Fibroblast of mammary gland (primary cell): Measurements from ENCODE around the gene FOCAD.

ENCODE experiments used
- DNase-seq: peaks from one replicate; pipeline ENCODE4 v3.0.0-alpha.2; 2010; ENCODE audit warnings: low read depth
- H3K4me3 ChIP-seq: 2 replicates; pipeline ENCODE4 v1.5.1; 2011; ENCODE audit warnings: low read depth, mild to moderate bottlenecking, low read length, moderate library complexity; ENCODE audit not compliant: control insufficient read depth
- TF ChIP-seq, protein P1 (sequence below): conservative IDR thresholded peaks from 2 replicates; pipeline ENCODE4 v1.5.1; 2011; ENCODE audit warnings: low read depth, low read length, inconsistent platforms; ENCODE audit not compliant: control insufficient read depth, insufficient read depth

Gene FOCAD

DNA sequence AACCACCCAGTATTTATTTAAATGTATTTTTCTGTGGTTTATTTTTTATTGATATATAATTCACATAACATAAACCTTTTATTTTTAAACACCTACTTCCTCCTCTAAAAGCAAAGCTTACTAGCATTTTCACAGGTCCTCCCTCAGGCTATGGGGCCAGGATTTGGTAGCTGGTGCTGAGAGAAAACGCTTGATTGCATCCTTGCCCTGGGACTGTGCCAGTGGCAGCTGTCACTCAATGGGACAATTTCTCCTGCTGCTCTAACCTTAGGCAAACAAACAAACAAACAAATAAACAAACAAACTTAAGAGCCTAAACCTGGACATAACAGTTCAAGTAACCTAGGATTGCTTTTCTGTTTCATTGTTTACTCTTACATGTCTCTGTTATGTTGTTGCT lies 102.7 kb downstream of the FOCAD start:
- no peak overlapping the region for H3K4me3 ChIP-seq
- DNase-seq = no peak

DNA sequence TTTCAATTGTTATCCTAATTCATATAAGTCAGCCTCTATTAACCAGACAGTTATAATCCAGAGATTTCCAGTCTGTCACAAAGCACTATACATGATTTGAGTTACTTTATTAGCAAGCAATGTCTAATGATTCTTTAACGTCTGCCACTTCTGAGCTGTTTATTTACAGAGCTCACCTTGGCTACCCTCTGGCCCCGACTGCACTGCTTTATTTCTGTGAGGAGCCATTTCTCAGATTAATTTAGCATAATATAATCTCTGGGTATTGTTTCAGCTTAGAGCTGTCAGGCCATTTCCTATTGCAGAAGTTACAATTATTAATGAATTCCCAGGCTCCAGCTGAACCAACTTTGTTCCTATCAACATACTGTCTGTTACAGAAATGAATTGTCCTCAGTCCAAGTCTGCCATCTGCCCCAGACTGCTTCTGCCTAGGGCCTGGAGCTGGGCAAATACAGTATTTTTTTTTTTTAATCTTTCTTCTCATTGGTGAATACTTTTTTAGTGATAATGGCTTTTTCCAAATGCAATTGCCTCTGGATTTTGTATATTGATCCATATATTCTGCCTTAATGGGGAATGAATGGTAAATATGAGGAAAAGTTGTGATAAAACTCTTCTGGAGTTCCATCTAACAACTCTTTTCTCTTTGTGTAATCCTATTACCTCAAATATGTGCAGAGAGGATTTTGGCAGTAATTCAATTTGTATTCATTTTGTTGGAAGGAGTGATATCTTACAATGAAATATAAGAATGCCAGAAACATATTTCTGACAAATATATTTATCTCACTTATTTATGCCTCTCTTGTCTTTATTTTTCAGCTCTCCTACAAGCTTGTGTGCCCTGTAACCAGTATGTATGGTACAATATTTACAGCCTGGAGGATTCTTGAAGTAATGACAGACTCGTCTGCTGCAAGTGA lies 104.7 kb downstream of the FOCAD start:
- H3K4me3 ChIP-seq = no peak overlapping the region
- TF ChIP-seq, protein P1, sequence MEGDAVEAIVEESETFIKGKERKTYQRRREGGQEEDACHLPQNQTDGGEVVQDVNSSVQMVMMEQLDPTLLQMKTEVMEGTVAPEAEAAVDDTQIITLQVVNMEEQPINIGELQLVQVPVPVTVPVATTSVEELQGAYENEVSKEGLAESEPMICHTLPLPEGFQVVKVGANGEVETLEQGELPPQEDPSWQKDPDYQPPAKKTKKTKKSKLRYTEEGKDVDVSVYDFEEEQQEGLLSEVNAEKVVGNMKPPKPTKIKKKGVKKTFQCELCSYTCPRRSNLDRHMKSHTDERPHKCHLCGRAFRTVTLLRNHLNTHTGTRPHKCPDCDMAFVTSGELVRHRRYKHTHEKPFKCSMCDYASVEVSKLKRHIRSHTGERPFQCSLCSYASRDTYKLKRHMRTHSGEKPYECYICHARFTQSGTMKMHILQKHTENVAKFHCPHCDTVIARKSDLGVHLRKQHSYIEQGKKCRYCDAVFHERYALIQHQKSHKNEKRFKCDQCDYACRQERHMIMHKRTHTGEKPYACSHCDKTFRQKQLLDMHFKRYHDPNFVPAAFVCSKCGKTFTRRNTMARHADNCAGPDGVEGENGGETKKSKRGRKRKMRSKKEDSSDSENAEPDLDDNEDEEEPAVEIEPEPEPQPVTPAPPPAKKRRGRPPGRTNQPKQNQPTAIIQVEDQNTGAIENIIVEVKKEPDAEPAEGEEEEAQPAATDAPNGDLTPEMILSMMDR = no peak
- DNase-seq = no peak

More for the DNA sequence above, 102.7 kb downstream of the FOCAD start:
- TF ChIP-seq, protein P1 = no peak

DNA sequence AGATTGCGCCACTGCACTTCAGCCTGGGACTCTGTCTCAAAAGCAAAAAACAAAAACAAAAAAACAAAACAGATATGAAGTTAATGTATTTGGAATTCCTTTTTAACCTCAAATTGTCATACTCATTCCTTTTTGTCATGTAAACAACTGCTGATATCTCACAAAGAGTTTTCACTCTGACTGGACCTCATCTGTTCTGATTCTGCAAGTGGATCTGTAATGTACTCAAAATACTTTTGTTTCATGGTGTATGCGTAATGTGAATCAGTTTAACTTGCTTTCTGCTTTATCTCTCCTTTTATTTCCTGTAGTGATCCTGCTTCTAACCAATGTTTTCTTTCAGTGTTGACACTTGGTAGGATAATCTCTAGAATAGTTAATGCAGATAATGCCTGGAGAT lies 106.7 kb downstream of the FOCAD start:
- no peak for DNase-seq
- TF ChIP-seq, protein P1 = no peak
- H3K4me3 ChIP-seq = no peak overlapping the region

DNA sequence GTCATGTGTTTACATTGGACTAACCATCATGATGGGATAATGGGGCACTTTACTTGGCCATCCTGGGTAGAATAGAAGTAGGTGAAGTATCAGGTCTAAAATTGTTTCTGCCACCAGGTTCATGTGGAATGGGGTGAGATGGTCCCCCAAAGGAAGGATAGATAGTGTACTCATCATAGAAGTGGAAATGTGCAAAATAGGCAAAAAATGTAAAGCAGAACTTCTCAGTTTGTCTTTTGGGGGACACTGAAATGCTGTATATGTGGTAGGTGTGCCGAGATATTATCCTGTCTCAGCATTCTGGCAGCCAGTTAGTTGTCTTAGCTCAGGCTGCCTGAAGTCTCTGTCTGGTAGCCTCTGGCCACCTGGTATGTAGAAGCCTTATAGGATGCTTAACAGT lies 107.6 kb downstream of the FOCAD start:
- TF ChIP-seq, protein P1 = no peak
- DNase-seq = no peak
- H3K4me3 ChIP-seq = no peak overlapping the region

DNA sequence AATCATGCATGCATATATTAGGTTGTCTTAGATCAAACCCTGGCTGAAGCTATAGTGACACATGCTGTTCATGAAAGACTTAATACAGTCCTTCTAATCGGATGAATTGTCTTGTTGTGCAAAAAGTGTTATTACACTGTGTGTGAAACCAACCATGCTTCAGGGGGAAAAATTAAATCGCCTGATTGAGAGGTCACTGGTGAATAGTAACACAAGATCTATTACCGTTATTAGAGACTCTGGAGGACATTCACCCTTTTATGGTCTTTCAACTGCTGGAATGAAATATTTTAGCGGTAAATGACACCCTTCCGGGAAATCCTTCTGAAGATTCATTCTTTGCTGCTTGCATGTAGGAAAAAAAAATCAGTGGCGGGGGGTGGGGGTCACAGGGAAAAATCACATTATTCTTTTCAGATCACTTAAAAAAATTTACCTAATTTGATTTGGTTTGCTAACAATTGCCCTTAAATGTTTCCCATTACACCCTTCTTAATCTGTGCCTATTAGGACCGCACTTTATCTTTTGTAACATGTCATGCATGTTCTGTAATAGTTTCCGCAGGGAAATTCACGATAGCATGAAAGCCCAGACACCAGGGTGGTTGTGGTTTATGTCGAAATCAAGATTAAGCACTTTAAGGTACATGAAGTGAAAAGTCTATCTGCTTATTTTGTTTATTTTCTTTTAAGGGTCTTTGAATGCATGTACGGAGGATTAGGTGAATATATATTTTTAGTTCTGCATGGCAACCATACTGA lies 120.6 kb downstream of the FOCAD start:
- no peak overlapping the region for H3K4me3 ChIP-seq
- no peak for DNase-seq
- TF ChIP-seq, protein P1 = no peak

DNA sequence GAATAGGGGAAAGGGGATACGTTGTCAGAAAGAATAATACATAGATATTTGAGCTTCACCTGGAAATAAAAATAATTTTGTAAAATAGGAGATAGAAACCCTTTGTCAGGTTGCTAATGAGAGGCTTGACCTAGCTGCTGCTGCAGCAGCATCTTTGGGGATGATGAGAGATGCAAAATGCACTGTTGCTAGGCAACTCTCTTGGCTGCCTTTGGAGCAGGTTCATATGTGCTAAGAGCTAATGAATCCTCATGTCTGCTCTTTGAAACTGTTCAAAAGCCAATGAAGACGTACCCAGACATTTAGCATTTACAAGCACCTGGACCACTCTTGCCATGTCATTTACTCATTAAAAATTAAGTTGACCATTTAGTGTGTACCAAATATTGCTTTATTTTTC lies 121.7 kb downstream of the FOCAD start:
- TF ChIP-seq, protein P1 = no peak
- H3K4me3 ChIP-seq = no peak overlapping the region
- no peak for DNase-seq
